Measurements from ENCODE around the gene SH3RF3. TPM values are rescaled to one million over a fixed set of nuclear protein-coding genes. Genes with fewer than 3 reads are reported as not detected.
A peak's percentile ranks its signal among the peaks of the same experiment; 100 is the strongest.

The SH3RF3 gene
- total and polyA plus RNA-seq, 5 donors = 5.7 to 8.8 (median 8.1) TPM

DNA sequence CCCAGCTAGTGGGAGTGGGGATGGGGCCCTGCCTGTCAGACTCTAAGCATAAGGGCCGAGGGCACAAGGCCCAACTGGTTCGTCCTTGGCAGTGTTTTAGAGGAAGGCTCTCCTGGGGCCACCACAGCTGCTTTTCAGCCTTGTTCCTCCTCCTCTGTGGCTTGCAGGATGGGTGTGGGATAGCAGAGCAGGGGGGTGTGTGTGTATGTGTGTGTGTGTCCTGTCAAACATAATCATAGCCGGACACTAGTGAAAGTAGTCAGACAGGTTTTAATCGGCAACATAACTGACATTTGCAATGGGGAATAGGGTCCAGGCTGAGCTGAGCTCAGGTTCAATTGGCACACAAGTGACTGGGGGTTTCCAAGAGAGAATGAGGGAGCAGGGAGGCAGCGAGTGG is 370.6 kb downstream of the SH3RF3 start:
- H3K27me3 ChIP-seq (ENCODE audit: control insufficient read depth, insufficient read depth) = no peaks in the 10 kb centered on the region
- no peak for ATAC-seq
- no peak overlapping the region for H3K27ac ChIP-seq (ENCODE audit: low read length)
- no peak overlapping the region for H3K4me3 ChIP-seq (ENCODE audit: low read length)
- WGBS = 57% methylated on average over 5 of the region's 5 CpGs
- intact Hi-C loops (cut with DNase I) = loop anchor here in 1 of 4 donors (5.0 kb wide), 1 partner anchor 372 kb away; the partner anchor contains the start of gene SH3RF3
- peaks cover 3% of the 10 kb centered on the region for H3K4me1 ChIP-seq (ENCODE audit: control insufficient read depth, insufficient read depth, low read length)
- DNase-seq = peak in 2 of 3 donors; percentile 42 to 48
- H3K9me3 ChIP-seq (ENCODE audit: control insufficient read depth, low read length) = no peaks in the 10 kb centered on the region

DNA sequence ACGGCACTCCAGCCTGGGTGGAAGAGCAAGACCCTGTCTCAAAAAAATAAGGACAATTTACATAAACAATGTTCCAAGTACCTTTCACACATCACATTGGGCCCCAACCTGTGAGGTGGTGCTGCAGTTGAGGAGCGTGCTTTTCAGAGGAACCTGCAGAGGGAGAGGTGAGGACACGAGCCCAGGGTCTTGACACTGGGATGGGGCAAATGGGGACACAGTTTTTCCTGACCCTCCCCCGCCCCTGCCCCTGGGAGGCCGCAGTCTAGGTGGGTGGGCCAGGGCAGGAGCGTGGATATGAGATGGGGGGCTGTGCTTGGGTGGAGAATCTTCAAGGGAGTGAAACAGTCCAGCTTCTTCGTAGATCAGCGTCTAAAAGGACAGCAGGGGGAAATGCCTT is 371.9 kb downstream of the SH3RF3 start:
- Histone ChIP-seq H3K9me3 (ENCODE audit: control insufficient read depth, low read length) (no peaks in the 10 kb centered on the region), H3K4me3 (ENCODE audit: low read length) (no peak overlapping the region), H3K4me1 (ENCODE audit: control insufficient read depth, insufficient read depth, low read length) (peaks cover 3% of the 10 kb centered on the region), H3K27me3 (ENCODE audit: control insufficient read depth, insufficient read depth) (no peaks in the 10 kb centered on the region), H3K27ac (ENCODE audit: low read length) (no peak overlapping the region)
- DNase-seq = peak in 1 of 3 donors; percentile 30
- 94% methylated on average over 8 of the region's 8 CpGs for WGBS
- ATAC-seq = no peak
- intact Hi-C loops (cut with DNase I) = loop anchor here in 2 of 4 donors (10.0 kb wide), 2 partner anchors 76 to 236 kb away; no protein-coding TSS in a partner anchor

DNA sequence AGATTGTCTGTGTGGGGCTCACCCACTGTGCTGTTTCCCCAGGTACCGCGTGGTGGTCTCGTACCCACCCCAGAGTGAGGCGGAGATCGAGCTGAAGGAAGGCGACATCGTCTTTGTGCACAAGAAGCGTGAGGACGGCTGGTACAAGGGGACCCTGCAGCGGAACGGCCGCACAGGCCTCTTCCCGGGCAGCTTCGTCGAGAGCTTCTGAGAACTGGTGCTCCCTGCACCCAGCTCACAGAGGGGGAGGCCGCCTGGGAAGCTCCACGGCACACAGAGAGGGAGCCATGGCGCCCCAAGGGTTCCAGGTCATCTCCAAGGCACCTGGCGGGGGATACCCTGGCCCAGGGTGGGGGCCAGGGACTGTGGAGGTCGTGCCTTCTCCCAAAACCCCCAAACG is 372.5 kb downstream of the SH3RF3 start:
- WGBS = 92% methylated on average over 21 of the region's 21 CpGs
- Histone ChIP-seq H3K9me3 (ENCODE audit: control insufficient read depth, low read length) (no peaks in the 10 kb centered on the region), H3K4me1 (ENCODE audit: control insufficient read depth, insufficient read depth, low read length) (peaks cover 3% of the 10 kb centered on the region), H3K4me3 (ENCODE audit: low read length) (no peak overlapping the region), H3K27me3 (ENCODE audit: control insufficient read depth, insufficient read depth) (no peaks in the 10 kb centered on the region), H3K27ac (ENCODE audit: low read length) (no peak overlapping the region)
- no peak for ATAC-seq
- intact Hi-C loops (cut with DNase I) = loop anchor here in 2 of 4 donors (10.0 kb wide), 2 partner anchors 77 to 237 kb away; no protein-coding TSS in a partner anchor
- peak in 1 of 3 donors; percentile 38 for DNase-seq

DNA sequence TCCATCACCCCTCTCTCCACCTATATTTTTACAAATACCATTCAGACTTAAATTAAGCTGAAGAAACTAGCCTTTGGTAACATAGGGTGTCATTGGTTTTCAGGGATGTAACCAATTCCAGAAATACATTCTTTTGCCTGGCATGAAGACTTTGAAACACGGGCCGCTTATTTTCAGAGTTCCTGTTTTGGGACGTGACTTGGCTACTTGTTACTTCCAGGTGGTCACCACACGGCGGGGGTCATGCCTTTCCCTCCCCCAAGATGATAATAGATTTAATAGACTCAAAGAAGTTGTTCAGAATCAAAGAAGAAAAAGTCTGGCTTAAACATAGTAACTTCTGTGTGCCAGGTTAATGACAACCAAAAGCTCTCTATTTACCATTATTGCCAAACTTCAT is 374.2 kb downstream of the SH3RF3 start:
- intact Hi-C loops (cut with DNase I) = loop anchor here in 2 of 4 donors (10.0 kb wide), 2 partner anchors 78 to 238 kb away; no protein-coding TSS in a partner anchor
- WGBS = 70% methylated on average over 5 of the region's 5 CpGs
- H3K27me3 ChIP-seq (ENCODE audit: control insufficient read depth, insufficient read depth) = no peaks in the 10 kb centered on the region
- H3K9me3 ChIP-seq (ENCODE audit: control insufficient read depth, low read length) = no peaks in the 10 kb centered on the region
- DNase-seq (no peak), ATAC-seq (no peak)
- no peak overlapping the region for H3K27ac ChIP-seq (ENCODE audit: low read length)
- H3K4me1 ChIP-seq (ENCODE audit: control insufficient read depth, insufficient read depth, low read length) = peaks cover under 1% of the 10 kb centered on the region
- no peak overlapping the region for H3K4me3 ChIP-seq (ENCODE audit: low read length)

DNA sequence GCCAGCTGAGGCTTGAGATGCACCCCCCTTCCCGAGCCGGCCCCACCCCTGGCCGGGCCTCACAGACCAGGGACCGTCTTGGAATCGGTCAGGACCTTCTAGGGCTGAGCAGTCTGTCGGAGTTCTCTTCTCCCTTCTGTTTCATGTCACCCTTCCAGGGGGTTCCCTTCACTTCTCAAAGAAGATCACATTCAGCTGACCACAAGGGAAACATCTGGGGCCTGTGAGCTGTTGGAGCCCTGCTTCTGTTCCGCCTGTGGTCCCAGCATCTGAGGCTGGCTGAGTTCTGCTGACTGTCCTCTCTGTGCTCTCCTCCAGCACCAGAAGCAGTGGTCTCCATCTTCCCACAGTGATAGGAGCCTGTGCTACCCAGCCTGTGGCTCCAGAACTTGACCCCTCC is 378.2 kb downstream of the SH3RF3 start:
- H3K9me3 ChIP-seq (ENCODE audit: control insufficient read depth, low read length) = no peaks in the 10 kb centered on the region
- H3K27ac ChIP-seq (ENCODE audit: low read length) = no peak overlapping the region
- H3K4me1 ChIP-seq (ENCODE audit: control insufficient read depth, insufficient read depth, low read length) = no peaks in the 10 kb centered on the region
- WGBS = 73% methylated on average over 7 of the region's 7 CpGs
- DNase-seq = no peak
- no peak overlapping the region for H3K4me3 ChIP-seq (ENCODE audit: low read length)
- intact Hi-C loops (cut with DNase I) = loop anchor here in 2 of 4 donors (10.0 kb wide), 2 partner anchors 82 to 242 kb away; no protein-coding TSS in a partner anchor
- ATAC-seq = no peak
- no peaks in the 10 kb centered on the region for H3K27me3 ChIP-seq (ENCODE audit: control insufficient read depth, insufficient read depth)

DNA sequence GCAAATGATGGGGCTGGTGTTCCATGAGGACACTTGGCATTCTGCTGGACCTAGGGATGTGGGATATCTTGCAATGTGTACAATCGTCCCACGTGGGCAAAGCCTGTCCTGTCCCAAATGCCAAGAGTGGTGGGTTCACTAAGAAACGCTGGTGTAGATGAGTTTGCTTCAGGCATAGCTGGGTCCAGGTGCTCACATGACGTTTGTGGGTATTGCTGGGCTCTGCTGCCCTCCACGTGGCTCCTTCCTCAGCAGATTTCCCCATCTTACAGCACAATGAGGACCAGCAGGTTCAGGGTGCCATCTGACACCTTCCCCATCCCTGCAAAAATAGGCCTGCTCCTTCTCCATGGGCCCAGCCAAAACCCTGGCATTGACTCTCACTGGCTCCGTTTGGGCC is 378.8 kb downstream of the SH3RF3 start:
- intact Hi-C loops (cut with DNase I) = loop anchor here in 2 of 4 donors (10.0 kb wide), 2 partner anchors 83 to 243 kb away; no protein-coding TSS in a partner anchor
- no peaks in the 10 kb centered on the region for H3K27me3 ChIP-seq (ENCODE audit: control insufficient read depth, insufficient read depth)
- no peak overlapping the region for H3K4me3 ChIP-seq (ENCODE audit: low read length)
- H3K27ac ChIP-seq (ENCODE audit: low read length) = no peak overlapping the region
- no peak for ATAC-seq
- DNase-seq = peak in 1 of 3 donors; percentile 32
- 79% methylated on average over 6 of the region's 6 CpGs for WGBS
- H3K4me1 ChIP-seq (ENCODE audit: control insufficient read depth, insufficient read depth, low read length) = no peaks in the 10 kb centered on the region
- no peaks in the 10 kb centered on the region for H3K9me3 ChIP-seq (ENCODE audit: control insufficient read depth, low read length)

DNA sequence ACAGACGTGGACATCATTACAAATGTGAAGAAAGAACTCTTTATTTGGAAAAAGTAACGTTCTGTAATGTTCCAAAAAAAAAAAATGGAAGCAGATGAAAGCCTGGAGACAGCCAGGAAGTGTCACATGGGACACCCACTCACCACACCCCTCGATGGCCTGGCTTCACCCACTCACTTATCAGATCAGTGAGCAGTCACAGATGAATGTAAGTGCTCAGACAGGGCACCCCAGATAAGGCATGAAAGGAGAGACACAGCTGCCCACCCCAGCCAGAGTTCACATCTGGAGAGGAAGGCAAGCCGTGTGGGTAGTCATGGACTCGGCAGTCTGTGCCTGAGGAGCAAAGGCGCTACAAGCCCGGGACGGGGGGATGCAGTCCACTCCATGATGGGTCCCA is 379.6 kb downstream of the SH3RF3 start:
- intact Hi-C loops (cut with DNase I) = loop anchor here in 2 of 4 donors (10.0 kb wide), 2 partner anchors 84 to 244 kb away; no protein-coding TSS in a partner anchor
- no peaks in the 10 kb centered on the region for H3K9me3 ChIP-seq (ENCODE audit: control insufficient read depth, low read length)
- WGBS = 63% methylated on average over 8 of the region's 8 CpGs
- H3K27me3 ChIP-seq (ENCODE audit: control insufficient read depth, insufficient read depth) = no peaks in the 10 kb centered on the region
- no peak for ATAC-seq
- no peaks in the 10 kb centered on the region for H3K4me1 ChIP-seq (ENCODE audit: control insufficient read depth, insufficient read depth, low read length)
- no peak overlapping the region for H3K27ac ChIP-seq (ENCODE audit: low read length)
- no peak overlapping the region for H3K4me3 ChIP-seq (ENCODE audit: low read length)
- DNase-seq = peak in 1 of 3 donors; percentile 21

DNA sequence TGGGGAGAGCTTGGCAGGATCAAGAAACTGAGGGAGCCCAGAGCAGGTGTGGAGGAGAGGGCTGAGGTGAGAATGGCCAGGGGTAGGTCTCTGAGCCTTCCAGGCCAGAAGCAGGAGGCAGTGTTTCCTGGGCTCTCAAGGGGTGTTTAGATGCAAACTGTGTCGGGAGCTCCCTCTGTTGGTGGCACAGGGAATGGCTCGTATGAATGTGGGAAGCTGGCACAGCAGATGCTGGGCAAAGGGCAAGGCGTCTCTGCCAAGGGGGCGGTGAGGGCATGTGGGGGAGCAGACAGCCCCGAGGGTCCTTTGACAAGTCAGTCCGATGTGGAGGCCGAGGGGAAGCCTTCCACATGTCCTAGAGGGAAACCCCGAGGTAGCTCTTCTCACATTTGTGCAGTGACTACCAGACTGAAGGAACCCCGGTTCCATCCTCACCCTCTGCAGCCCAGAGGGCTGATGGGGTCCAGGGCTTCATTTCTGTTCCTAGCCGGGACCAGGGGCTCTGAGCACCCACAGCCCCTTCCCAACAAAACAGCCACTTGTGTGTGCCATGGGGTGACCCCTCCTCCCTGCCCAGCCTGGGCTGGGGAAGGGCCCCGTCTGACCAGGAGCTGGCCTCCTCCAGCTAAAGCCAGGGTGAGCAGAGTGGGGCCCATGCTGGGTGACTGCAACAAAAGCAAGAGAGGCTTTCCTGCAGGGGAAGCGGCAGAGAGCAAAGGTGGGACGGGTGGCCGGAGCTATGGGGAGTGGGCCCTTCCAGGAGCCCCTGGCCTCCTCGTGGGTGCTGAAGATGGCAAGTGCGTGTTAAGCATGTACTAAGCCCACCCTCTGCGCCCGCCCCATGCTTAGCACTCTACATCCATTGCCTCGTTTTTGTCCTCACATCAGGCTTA is 381.4 kb downstream of the SH3RF3 start:
- H3K4me3 ChIP-seq (ENCODE audit: low read length) = no peak overlapping the region
- no peaks in the 10 kb centered on the region for H3K4me1 ChIP-seq (ENCODE audit: control insufficient read depth, insufficient read depth, low read length)
- DNase-seq (peak; percentile 73 to 92 (median 86)), ATAC-seq (peak; percentile 60 to 68)
- no peak overlapping the region for H3K27ac ChIP-seq (ENCODE audit: low read length)
- intact Hi-C loops (cut with DNase I) = loop anchor here (2.0 to 10.0 kb wide), 4 partner anchors 382 to 586 kb away; partner anchors contain the start of gene SH3RF3 (in 3 of the 4)
- H3K27me3 ChIP-seq (ENCODE audit: control insufficient read depth, insufficient read depth) = no peaks in the 10 kb centered on the region
- WGBS = 55% methylated on average over 19 of the region's 19 CpGs
- no peaks in the 10 kb centered on the region for H3K9me3 ChIP-seq (ENCODE audit: control insufficient read depth, low read length)

DNA sequence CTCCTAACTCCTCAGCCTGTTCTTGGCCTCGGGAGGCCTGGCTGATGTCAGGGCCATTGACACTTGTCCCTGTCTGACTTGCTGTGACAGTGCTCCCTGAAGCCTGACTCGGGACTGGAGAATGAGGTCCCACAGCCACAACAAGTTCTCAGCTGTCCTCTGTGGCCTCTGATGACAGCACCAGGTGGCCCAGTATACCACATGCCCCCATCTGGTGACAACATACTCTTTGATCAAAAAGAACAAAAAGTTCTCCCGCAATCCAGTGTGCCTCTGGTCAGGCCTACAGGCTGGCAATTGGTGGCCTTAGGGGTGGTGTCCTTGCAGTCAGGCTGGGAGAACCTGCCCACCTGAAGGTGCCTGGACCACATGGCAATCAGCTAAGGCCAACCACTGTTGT is 382.2 kb downstream of the SH3RF3 start:
- H3K27me3 ChIP-seq (ENCODE audit: control insufficient read depth, insufficient read depth) = no peaks in the 10 kb centered on the region
- no peaks in the 10 kb centered on the region for H3K4me1 ChIP-seq (ENCODE audit: control insufficient read depth, insufficient read depth, low read length)
- no peak overlapping the region for H3K4me3 ChIP-seq (ENCODE audit: low read length)
- no peak for ATAC-seq
- intact Hi-C loops (cut with DNase I) = loop anchor here (2.0 to 10.0 kb wide), 4 partner anchors 382 to 586 kb away; partner anchors contain the start of gene SH3RF3 (in 3 of the 4)
- peak in 1 of 3 donors; percentile 28 for DNase-seq
- H3K27ac ChIP-seq (ENCODE audit: low read length) = no peak overlapping the region
- no peaks in the 10 kb centered on the region for H3K9me3 ChIP-seq (ENCODE audit: control insufficient read depth, low read length)
- WGBS = 76% methylated on average over 3 of the region's 3 CpGs

DNA sequence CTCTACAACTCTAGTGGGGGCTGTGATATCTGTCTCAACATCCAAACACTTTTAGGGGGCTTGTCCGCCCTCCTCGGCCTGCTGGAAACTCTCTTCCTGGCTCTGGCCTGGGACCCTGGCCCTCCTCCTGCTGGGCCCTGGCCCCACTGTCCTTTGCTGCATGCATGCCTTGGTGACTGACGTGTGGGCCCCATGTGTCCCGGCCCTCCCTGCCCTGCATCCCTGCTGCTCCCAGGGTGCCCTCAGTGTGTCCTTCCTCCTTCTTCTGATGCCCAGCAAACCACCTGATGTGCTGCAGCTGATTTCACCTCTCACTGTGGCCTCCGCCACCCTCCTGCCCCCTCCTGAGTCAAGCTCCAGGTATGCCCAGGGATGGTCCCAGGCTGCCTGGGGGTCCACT is 383.1 kb downstream of the SH3RF3 start:
- Histone ChIP-seq H3K9me3 (ENCODE audit: control insufficient read depth, low read length) (no peaks in the 10 kb centered on the region), H3K27me3 (ENCODE audit: control insufficient read depth, insufficient read depth) (no peaks in the 10 kb centered on the region), H3K4me1 (ENCODE audit: control insufficient read depth, insufficient read depth, low read length) (no peaks in the 10 kb centered on the region), H3K4me3 (ENCODE audit: low read length) (no peak overlapping the region), H3K27ac (ENCODE audit: low read length) (no peak overlapping the region)
- 96% methylated on average over 5 of the region's 5 CpGs for WGBS
- ATAC-seq = no peak
- DNase-seq = no peak
- intact Hi-C loops (cut with DNase I) = loop anchor here in 2 of 4 donors (5.0 to 10.0 kb wide), 2 partner anchors 385 to 587 kb away; partner anchors contain the start of gene SH3RF3 (in 2 of the 2)

DNA sequence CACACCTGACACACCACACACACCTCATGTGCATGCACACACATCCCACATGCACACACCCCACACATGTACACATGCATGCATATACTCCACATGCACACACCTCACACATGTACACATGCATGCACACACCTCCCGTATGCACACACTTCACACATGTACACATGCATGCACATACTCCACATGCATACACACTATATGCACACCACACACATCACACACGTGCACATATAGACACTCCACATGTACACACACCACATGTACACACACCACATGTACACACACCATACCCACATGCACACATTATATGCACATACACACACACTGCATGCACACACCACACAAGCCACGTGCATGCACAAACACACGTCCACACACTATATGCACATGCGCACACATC is 384.2 kb downstream of the SH3RF3 start:
- 95% methylated on average over 5 of the region's 5 CpGs for WGBS
- no peak overlapping the region for H3K27ac ChIP-seq (ENCODE audit: low read length)

More for the DNA sequence above, 384.2 kb downstream of the SH3RF3 start:
- no peaks in the 10 kb centered on the region for H3K9me3 ChIP-seq (ENCODE audit: control insufficient read depth, low read length)
- ATAC-seq (no peak), DNase-seq (no peak)
- intact Hi-C loops (cut with DNase I) = loop anchor here in 2 of 4 donors (5.0 to 10.0 kb wide), 2 partner anchors 386 to 588 kb away; partner anchors contain the start of gene SH3RF3 (in 2 of the 2)
- no peak overlapping the region for H3K4me3 ChIP-seq (ENCODE audit: low read length)
- no peaks in the 10 kb centered on the region for H3K27me3 ChIP-seq (ENCODE audit: control insufficient read depth, insufficient read depth)
- no peaks in the 10 kb centered on the region for H3K4me1 ChIP-seq (ENCODE audit: control insufficient read depth, insufficient read depth, low read length)
